Stimulated activated CD8-positive, alpha-beta memory T cell treated with anti-CD3 and anti-CD28 coated beads, Interleukin-4, amount 100 ng/mL, for 4 hours (primary cell): Measurements from ENCODE around the gene OSM.
A peak's percentile ranks its signal among the peaks of the same experiment; 100 is the strongest.
"Not testable (repeated sequence)": the region's sequence is repeated elsewhere in the genome, so short reads cannot be mapped to it uniquely, and the experiment has no call there.

ENCODE experiments used
- DNase-seq, 2 donors: peaks; one replicate each; pipeline ENCODE4 v3.0.0-alpha.2; 2020; ENCODE audit warnings: low read depth in 2 of 2, low spot score in 1 of 2

Gene OSM

DNA sequence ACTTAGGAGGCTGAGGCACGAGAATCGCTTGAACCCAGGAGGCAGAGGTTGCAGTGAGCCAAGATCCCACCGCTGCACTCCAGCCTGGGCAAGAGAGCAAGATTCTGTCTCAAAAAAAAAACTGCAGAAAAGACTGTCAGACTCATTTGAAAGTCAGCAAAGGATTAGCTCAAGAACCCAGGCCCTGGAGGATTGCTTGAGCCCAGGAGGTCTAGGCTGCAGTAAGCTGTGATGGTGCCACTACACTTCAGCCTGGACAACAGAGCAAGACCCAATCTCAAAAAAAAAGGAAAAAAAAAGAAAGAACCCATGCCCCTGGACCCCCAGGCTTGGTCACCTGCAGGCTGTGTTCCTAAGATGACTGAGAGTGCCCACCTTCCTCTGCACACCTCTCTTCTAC is 36.3 kb downstream of the OSM start:
- no peak for DNase-seq

- no peak for DNase-seq
These were observed 37.9 kb downstream of the OSM start for GRCh38 chr22:30228509-30229359.

DNA sequence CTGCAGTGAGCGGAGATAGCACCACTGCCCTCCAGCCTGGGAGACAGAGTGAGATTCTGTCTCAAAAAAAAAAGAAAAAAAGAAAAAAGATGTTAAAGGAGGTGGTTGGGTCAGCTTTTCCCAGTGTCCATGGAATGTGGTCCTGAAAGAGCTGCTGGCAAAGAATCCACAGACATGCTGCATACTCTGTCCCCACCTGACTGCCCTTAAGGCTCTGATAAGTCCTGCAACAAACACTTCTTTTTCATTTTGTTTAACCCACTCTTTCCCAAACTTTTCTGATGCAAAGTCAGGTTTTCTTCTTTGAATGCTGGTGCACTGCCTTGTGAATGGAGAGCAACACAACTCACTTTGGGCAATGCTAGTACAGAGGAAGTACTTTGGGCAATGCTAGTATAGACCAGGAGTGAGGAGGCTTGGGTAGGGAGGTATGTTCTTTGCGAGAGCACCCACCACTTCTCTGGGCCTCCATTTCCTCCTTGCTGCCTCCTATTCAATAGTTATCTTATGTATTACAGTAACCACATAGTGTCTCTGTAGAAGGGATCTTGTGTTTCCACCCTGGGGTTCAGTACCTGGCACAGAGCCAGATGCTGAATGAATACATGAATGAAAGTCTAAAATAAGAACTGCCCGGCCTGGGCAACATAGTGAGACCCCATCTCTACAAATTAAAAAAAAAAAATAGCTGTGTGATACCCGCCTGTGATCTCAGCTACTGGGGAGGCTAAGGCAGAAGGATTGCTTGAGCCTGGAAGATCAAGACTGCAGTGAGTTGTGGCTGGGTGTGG is 39.0 kb downstream of the OSM start:
- DNase-seq = no peak

DNA sequence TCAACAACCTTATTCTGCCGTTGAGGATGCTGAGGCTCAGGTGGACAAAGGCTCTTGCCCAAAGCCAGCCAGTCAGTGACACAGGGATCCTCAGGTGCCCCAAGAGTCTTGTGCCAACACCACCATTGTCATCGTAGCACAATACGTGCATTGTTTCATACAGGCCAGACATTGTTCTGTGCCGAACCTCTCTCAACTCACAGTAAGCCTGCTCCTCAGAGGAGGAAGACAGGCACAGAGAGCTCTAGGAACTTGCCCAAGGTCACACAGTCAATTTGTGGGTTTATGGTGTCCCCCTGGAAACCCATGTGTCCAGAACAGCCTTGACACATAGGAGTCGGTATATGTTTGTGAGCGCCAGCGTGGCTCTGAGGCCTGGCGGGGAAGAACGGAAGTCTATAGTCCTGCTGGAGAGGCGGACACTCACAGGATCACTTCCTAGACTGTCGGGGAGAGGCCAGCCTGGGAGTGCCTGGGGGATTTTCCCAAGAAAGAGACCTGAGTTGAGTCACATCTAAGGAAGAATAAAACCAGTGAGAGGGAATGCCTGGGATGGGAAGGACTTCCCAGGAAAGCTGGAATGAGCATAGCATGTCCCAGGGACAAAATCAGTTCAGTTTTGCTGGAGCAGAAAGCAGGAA is 40.3 kb downstream of the OSM start:
- DNase-seq = no peak

GRCh38 chr22:30225220-30225927 is 41.3 kb downstream of the OSM start:
- no peak for DNase-seq

DNA sequence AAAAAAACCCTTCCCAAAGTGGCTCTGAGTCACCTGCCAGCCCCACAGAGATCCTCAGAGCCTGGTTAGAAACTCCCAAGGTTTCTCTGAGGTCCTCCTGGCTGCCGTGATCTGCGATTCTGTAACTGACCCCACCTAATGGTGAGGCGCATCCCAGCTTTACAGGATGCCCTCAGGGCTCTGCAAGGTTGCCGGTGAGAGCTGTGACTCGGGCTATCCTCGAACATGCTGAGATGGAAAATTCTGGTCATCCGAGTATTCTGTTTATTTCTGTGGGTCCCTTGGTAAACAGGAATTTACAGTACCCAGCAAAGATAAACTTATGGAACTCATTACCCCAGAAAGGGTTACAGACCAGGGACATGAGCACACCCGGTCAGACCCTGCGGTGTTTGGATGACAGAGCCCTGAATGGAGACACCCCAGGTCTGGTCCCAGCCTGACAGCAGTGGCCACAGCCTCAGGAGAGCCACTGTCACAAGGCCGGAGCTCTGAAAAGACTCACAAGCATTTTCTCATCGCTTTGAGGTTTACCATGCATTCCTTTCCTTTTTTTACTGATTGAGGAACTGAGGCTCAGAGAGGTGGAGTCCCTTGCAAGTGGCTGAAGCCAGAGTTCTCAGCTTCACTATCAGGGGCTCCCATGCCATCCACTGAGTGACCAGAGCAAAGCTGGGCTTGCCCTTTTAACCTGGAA is 42.3 kb downstream of the OSM start:
- no peak for DNase-seq

DNA sequence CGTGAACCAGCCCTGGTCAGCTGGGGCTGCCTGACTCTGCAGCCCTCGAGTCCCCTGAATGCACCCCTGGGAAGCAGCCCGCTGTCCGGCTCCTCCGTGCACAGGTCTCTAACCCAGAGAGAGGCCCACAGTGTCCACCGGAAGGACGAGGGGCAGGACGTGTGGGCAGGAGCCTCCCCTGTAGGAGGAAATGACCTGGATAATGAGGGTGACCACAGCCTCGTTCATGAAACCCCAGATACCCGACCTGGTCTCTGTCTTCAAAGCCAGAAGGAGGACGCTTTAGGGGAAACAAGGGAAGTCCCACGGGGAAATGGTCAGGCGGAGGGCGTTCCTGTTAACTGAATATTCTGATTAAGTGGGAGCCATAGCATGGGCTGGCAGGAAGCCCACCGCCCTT is 43.3 kb downstream of the OSM start:
- no peak for DNase-seq

DNA sequence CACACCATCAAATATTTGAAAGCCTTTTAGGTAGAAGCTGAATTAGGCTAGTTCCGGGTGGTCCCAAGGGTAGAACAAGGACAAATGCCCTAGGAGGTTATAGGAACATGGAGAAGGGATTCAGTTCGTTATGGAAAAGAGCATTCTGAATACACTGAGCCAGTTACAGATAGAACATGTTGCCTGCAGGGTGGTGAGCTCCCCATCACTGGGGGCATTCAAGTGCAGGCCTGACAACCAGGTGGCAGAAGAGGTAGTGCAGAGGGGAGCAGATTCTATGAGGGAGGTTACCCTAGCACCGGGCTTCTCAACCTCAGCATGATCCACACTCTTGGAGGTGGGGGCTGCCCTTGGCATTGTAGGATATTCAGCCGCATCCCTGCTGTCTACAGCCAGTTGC is 44.3 kb downstream of the OSM start:
- DNase-seq = no peak

- peak; percentile 32 to 46 for DNase-seq
These were observed 45.3 kb downstream of the OSM start for GRCh38 chr22:30221121-30221992.

DNA sequence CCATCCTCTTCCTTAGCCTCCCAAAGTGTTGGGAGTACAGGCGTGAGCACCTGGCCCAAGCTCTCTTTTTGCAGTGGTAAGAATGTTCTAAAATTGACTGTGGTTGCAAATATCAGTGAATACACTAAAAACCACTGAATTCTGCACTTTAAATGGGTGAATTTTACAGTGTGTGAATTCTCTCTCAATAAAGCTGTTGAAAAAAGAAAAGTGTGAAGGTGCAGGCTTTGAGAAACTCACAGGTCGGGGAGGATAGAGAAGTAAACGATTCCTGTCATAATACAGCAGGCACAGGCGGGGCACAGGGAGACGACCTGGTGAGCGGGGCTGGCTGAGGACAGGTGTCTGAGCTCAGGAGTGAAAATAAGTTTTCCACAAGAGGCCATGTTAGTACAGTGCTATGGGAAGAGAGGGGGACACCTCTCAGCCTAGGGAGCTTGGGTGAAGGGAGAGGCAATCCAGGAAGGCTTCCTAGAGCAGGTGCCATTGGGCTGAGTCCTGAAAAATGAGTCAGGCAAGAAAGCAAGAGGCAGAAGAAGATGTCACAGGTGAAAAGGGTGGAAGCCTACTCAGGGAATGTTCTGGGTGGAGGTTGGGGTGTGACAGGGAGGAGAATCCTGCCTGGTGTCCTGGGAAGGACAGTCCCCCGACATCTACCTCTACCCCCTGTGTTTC is 46.2 kb downstream of the OSM start:
- DNase-seq = no peak

DNA sequence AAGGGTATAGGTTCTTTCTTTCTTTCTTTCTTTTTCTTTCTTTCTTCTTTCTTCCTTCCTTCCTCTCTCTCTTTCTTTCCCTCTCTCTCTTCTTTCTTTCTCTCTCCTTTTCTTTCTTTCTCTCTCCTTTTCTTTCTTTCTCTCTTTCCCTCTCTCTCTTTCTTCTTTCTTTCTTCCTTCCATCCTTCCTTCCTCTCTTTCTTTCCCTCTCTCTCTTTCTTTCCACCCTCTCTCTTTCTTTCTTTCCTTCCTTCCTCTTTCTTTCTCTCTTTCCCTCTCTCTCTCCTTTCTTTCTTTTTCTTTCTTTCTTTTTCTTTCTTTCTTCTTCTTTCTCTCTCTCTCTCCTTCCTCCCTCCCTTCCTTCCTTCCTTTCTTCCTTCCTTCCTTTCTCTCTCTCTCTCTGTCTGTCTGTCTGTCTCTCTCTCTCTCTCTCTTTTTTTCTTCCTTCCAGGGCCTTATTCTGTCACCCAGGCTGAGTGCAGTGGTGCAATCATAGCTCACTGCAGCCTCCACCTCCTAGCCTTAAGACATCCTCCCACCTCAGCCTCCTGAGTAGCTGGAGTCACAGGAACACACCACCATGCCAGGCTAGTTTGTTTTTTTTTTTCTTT is 46.9 kb downstream of the OSM start:
- DNase-seq = no peak

- no peak for DNase-seq
These were observed 47.5 kb downstream of the OSM start for GRCh38 chr22:30219049-30219654.

GRCh38 chr22:30217698-30218560 is 48.7 kb downstream of the OSM start:
- DNase-seq = no peak

DNA sequence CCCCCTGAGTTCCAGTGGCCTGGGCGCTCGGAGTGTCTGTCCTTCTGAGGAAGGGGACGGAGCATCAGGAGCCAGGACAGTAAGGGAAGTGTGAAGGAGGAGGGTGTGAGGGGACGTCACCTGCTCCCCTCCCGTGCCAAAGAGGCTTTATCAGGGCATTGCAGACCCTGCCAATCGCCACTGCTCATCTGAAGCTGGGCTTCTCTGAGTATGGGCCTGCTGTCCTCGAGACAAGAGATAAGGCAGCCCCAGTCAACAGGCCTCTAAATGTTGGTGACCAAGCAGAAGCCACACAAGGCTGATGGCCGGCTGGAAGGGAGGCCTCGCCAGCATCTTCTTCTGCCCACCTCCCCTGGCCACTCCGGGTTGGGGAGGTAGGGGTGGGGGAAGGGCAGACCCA is 49.9 kb downstream of the OSM start:
- DNase-seq = no peak

- not testable (repeated sequence) for DNase-seq
These were observed 50.4 kb downstream of the OSM start for GRCh38 chr22:30216272-30216671.

DNA sequence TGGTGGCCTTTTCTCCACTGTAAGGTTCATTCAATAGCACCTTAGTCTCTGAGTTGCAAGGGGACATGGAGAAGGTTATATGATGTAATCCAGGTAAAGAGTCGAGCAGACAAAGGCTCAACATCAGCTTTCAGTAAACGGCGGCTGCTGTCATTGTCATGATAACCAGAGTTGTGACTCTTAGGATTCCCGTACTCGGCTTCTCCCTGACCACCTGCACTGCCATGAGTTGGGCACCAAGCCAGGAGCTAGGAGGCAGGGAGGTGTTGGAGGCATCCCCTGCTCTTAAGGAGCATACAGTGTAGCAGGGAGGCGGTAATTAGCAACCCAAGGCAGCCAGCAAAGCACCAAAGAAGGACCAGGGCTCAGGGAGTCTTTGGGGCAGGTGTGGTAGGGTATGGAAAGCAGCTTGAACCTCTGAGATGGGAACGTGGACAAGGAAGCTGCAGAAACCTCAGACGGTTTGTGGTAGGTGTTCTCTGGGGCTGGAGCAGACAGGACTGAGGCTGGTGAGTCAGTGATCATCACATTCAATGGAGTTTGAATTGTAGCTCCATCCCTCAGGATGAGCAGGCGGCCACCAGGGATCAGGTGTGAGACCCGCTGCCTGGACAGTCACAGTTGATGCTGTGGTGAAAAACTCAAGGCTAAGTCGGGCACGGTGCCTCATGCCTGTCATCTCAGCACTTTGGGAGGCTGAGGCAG is 51.8 kb downstream of the OSM start:
- no peak for DNase-seq

GRCh38 chr22:30212996-30213441 is 53.6 kb downstream of the OSM start:
- no peak for DNase-seq
